Articular chondrocyte of knee joint (primary cell): ENCODE results near the gene SNX3. TPM values are rescaled to one million over a fixed set of nuclear protein-coding genes. Genes with fewer than 3 reads are reported as not detected.

Experiments used
- small RNA-seq: library from RNA; depleted of rRNA; stranded (forward); fragments of <200 nt; gene quantifications from one replicate; pipeline ENCODE3, GENCODE V24; 2012
- total RNA-seq: library from RNA; depleted of rRNA; stranded (reverse); fragments of >200 nt; gene quantifications from 2 replicates; pipeline ENCODE4 v1.2.3, GENCODE V29; 2012

Gene SNX3
- 232 and 291 TPM in 2 replicates for total RNA-seq

GRCh38 chr6:108260809-108261569, at the start of gene SNX3:
Gene SNX3 (minus strand): TSS chr6:108261040. CDS start chr6:108260921, 119 bp downstream.

GRCh38 chr6:108294727-108295625, 34.1 kb upstream of the SNX3 start, which contains the start of gene AFG1L:
Gene AFG1L (plus strand): TSS chr6:108295054. CDS start chr6:108295080, 26 bp downstream.

GRCh38 chr6:108165714-108166663, 94.9 kb downstream of the SNX3 start, which contains the start of gene NR2E1:
Gene NR2E1 (plus strand): TSS chr6:108166022. CDS start chr6:108166766, 744 bp downstream.

Small RNAs within 50 kb of the gene (small RNA-seq; reads per million reads assigned to genes)
- gene RNA5SP212 (not detected), gene RNU6-1144P (not detected), gene Z98742.2 (not detected)

Other genes with a start within 250 kb of the SNX3 start
- 29.3 and 34.0 TPM in 2 replicates for gene OSTM1, start 186.3 kb downstream of the SNX3 start, total RNA-seq
- not detected in 2 replicates for gene NR2E1, start 95.0 kb downstream of the SNX3 start, total RNA-seq
- gene AFG1L, start 34.0 kb upstream of the SNX3 start, total RNA-seq, result 5.2 and 7.9 TPM in 2 replicates